ENCODE results near the gene STOML1. TPM values are rescaled to one million over a fixed set of nuclear protein-coding genes. Genes with fewer than 3 reads are reported as not detected.

Gene STOML1
- total and polyA plus RNA-seq, 3 donors from 2014 or later = 18.2 to 25.6 (median 20.1) TPM

- intact Hi-C loops (cut with DNase I; ENCODE audit: low total_unique reads) = loop anchor here (10.0 kb wide), 1 partner anchor 49 kb away; no protein-coding TSS in a partner anchor
- Histone ChIP-seq H3K27me3 (no peaks in the 10 kb centered on the region), H3K4me3 (no peak overlapping the region), H3K36me3 (ENCODE audit: low read depth, missing control alignments) (no peaks in the 10 kb centered on the region), H3K9me3 (no peaks in the 10 kb centered on the region), H3K27ac (no peak overlapping the region), H3K4me1 (peaks cover 18% of the 10 kb centered on the region)
- TF ChIP-seq CTCF (IDR thresholded peaks at IDR 0.05) (no peak), POLR2A (IDR thresholded peaks at IDR 0.05) (no peak)
- 85% methylated on average over 10 of the region's 10 CpGs for WGBS, 2 donors
- no peak for DNase-seq
These were observed 42.2 kb upstream of the STOML1 start for GRCh38 chr15:74034206-74034755.

GRCh38 chr15:74032606-74033561 is 40.8 kb upstream of the STOML1 start:
- intact Hi-C loops (cut with DNase I; ENCODE audit: low total_unique reads) = loop anchor here (10.0 kb wide), 1 partner anchor 48 kb away; no protein-coding TSS in a partner anchor
- Histone ChIP-seq H3K4me3 (no peak overlapping the region), H3K4me1 (peaks cover 14% of the 10 kb centered on the region), H3K36me3 (ENCODE audit: low read depth, missing control alignments) (no peaks in the 10 kb centered on the region), H3K9me3 (no peaks in the 10 kb centered on the region), H3K27ac (no peak overlapping the region), H3K27me3 (no peaks in the 10 kb centered on the region)
- no peak for DNase-seq
- WGBS, 2 donors = 86 to 90% methylated on average over 4 to 16 of the region's 16 CpGs
- no peak for TF ChIP-seq POLR2A (IDR thresholded peaks at IDR 0.05)
- TF ChIP-seq CTCF (IDR thresholded peaks at IDR 0.05) = no peak

- TF ChIP-seq POLR2A (IDR thresholded peaks at IDR 0.05) (no peak), CTCF (IDR thresholded peaks at IDR 0.05) (no peak)
- no peak overlapping the region for H3K4me3 ChIP-seq
- H3K27me3 ChIP-seq = no peaks in the 10 kb centered on the region
- intact Hi-C loops (cut with DNase I; ENCODE audit: low total_unique reads) = loop anchor here (10.0 kb wide), 1 partner anchor 47 kb away; no protein-coding TSS in a partner anchor
- no peak for DNase-seq
- H3K9me3 ChIP-seq = no peaks in the 10 kb centered on the region
- WGBS, 2 donors = 93 to 98% methylated on average over 6 of the region's 6 CpGs
- H3K36me3 ChIP-seq (ENCODE audit: low read depth, missing control alignments) = no peaks in the 10 kb centered on the region
- H3K4me1 ChIP-seq = peaks cover 8% of the 10 kb centered on the region
- H3K27ac ChIP-seq = no peak overlapping the region
These were observed 40.0 kb upstream of the STOML1 start for GRCh38 chr15:74032046-74032445.

- Histone ChIP-seq H3K27ac (no peak overlapping the region), H3K27me3 (no peaks in the 10 kb centered on the region), H3K4me1 (peaks cover 8% of the 10 kb centered on the region), H3K36me3 (ENCODE audit: low read depth, missing control alignments) (no peaks in the 10 kb centered on the region), H3K9me3 (no peaks in the 10 kb centered on the region), H3K4me3 (no peak overlapping the region)
- WGBS, 2 donors = 59 to 65% methylated on average over 3 of the region's 3 CpGs
- no peak for DNase-seq
- intact Hi-C loops (cut with DNase I; ENCODE audit: low total_unique reads) = no loop called here
- TF ChIP-seq POLR2A (IDR thresholded peaks at IDR 0.05) = no peak
- no peak for TF ChIP-seq CTCF (IDR thresholded peaks at IDR 0.05)
These were observed 36.6 kb upstream of the STOML1 start for GRCh38 chr15:74028646-74029045.
